HepG2 (cell line): ENCODE data around the gene HIBADH. TPM values are rescaled to one million over a fixed set of nuclear protein-coding genes. Genes with fewer than 3 reads are reported as not detected.

ENCODE experiments used
- ATAC-seq: fragments of 200-7000 bp; cut with Tn5 transposase; 3 replicates; pipeline ENCODE4 v1.9.1; 2020; ENCODE audit warnings: mild to moderate bottlenecking, moderate library complexity
- BruUV-seq: library from RNA; stranded (reverse); fragments of 400-500 nt; replicated peaks from 2 replicates; lab custom pipeline; 2021; lab: Mats Ljungman, UMichigan
- CTCF ChIA-PET: fragments of 300-600 bp; formaldehyde crosslinking; extraction: SDS; loops from one replicate; lab custom pipeline; 2021; ENCODE audit warnings: low total read pairs, inconsistent platforms, low intra/inter-chr PET ratio; lab: Yijun Ruan, JAX
- POLR2A ChIA-PET: fragments of 350-600 bp; sonication (Branson Sonifier 250); formaldehyde crosslinking; loops from one replicate; lab custom pipeline; 2020; ENCODE audit warnings: antibody characterized with exemption, inconsistent platforms; lab: Yijun Ruan, JAX
- DNase-seq: peaks from one replicate; pipeline ENCODE4 v3.0.0-alpha.2; 2015; ENCODE audit warnings: low spot score
- FAIRE-seq: peaks from 3 replicates; lab custom pipeline; 2011; peaks lifted over from hg19 to GRCh38; lab: Jason Lieb, UNC
- H2AFZ ChIP-seq: one replicate; pipeline ENCODE4 v1.6.1; 2011; ENCODE audit warnings: low read length, inconsistent platforms
- H3K27ac ChIP-seq: fragments of 300-600 bp; 3 replicates; pipeline ENCODE4 v1.8.0; 2011; ENCODE audit warnings: mixed run types, mild to moderate bottlenecking, mixed read lengths, low read length, inconsistent platforms; ENCODE audit not compliant: insufficient read depth; ENCODE audit errors: extremely low read length
- H3K27me3 ChIP-seq, 2 experiments: fragments of 200-600 bp in 1 of 2; 2 replicates in 1 of 2; 3 replicates in 1 of 2; pipeline versions ENCODE4 v1.6.0 to v1.8.0; 2011; ENCODE audit warnings: low read length in 2 of 2, mild to moderate bottlenecking in 2 of 2, moderate library complexity in 2 of 2, inconsistent platforms in 1 of 2; ENCODE audit not compliant: insufficient read depth in 2 of 2, control insufficient read depth in 1 of 2
- H3K36me3 ChIP-seq, 2 experiments: fragments of 200-600 bp in 1 of 2; replicated peaks in 1 of 2; 2 replicates in 1 of 2; 3 replicates in 1 of 2; pipeline versions ENCODE4 v1.5.1 to v1.8.0; 2011; ENCODE audit warnings: low read length in 2 of 2, inconsistent platforms in 1 of 2; ENCODE audit not compliant: insufficient read depth in 2 of 2, control insufficient read depth in 1 of 2
- H3K4me1 ChIP-seq: 2 replicates; pipeline ENCODE4 v1.5.1; 2012; ENCODE audit warnings: low read length, inconsistent platforms; ENCODE audit not compliant: insufficient read depth
- H3K4me2 ChIP-seq: 2 replicates; pipeline ENCODE4 v1.6.0; 2011; ENCODE audit warnings: low read depth, low read length, inconsistent platforms
- H3K4me3 ChIP-seq, 3 experiments: fragments of 200-600 bp in 1 of 3; sonication (generic), shearing (Covaris generic) in 1 of 3; replicated peaks in 1 of 3; 2 replicates each; pipeline ENCODE4 v1.5.1; 2011 to 2016; ENCODE audit warnings: low read length in 3 of 3, inconsistent platforms in 2 of 3, low read depth in 2 of 3, mild to moderate bottlenecking in 2 of 3, control low read depth in 1 of 3, mixed read lengths in 1 of 3; ENCODE audit not compliant: insufficient read depth in 1 of 3
- H3K79me2 ChIP-seq: one replicate; pipeline ENCODE4 v1.6.1; 2011; ENCODE audit warnings: low read length, inconsistent platforms; ENCODE audit not compliant: insufficient read depth
- H3K9ac ChIP-seq: 2 replicates; pipeline ENCODE4 v1.6.0; 2011; ENCODE audit warnings: mild to moderate bottlenecking, low read depth, low read length, inconsistent platforms; ENCODE audit not compliant: insufficient read depth
- H3K9me3 ChIP-seq: 2 replicates; pipeline ENCODE4 v1.5.1; 2012; ENCODE audit warnings: mild to moderate bottlenecking, low read length
- H4K20me1 ChIP-seq: 2 replicates; pipeline ENCODE4 v1.6.0; 2011; ENCODE audit warnings: inconsistent platforms, mild to moderate bottlenecking, low read length, moderate library complexity; ENCODE audit not compliant: insufficient read depth
- ATF5 ChIP-seq: sonication (generic); formaldehyde crosslinking; IDR thresholded peaks from 2 replicates; pipeline ENCODE4 v1.4.0; 2020; ENCODE audit warnings: mild to moderate bottlenecking, low read depth, missing genetic modification reagents
- CEBPB ChIP-seq: IDR thresholded peaks from 2 replicates; pipeline ENCODE4 v1.6.1; 2011; ENCODE audit warnings: low read depth, low read length, improper control_type of control experiment, borderline replicate concordance
- ETS1 ChIP-seq: sonication (generic); formaldehyde crosslinking; IDR thresholded peaks from 2 replicates; pipeline ENCODE4 v1.4.0; 2020; ENCODE audit warnings: missing genetic modification reagents
- HDAC6 ChIP-seq: fragments of 200-600 bp; sonication (generic); IDR thresholded peaks from 2 replicates; pipeline ENCODE4 v1.7.0; 2017; ENCODE audit warnings: mild to moderate bottlenecking, antibody characterized with exemption, low read length, low read depth
- HMG20B ChIP-seq: conservative IDR thresholded peaks from 2 replicates; pipeline ENCODE4 v1.6.1; 2016; ENCODE audit warnings: missing genetic modification reagents, missing compliant biosample characterization
- KDM4B ChIP-seq: sonication (generic); formaldehyde crosslinking; IDR thresholded peaks from 2 replicates; pipeline ENCODE4 v1.4.0; 2020; ENCODE audit warnings: missing genetic modification reagents
- KLF11 ChIP-seq: IDR thresholded peaks from 2 replicates; pipeline ENCODE4 v1.6.1; 2016; ENCODE audit warnings: missing compliant biosample characterization
- MZF1 ChIP-seq: sonication (generic); formaldehyde crosslinking; IDR thresholded peaks from 2 replicates; pipeline ENCODE4 v1.8.1; 2023; ENCODE audit warnings: mild to moderate bottlenecking, missing genetic modification reagents, borderline replicate concordance
- PRMT3 ChIP-seq: sonication (generic); formaldehyde crosslinking; IDR thresholded peaks from 2 replicates; pipeline ENCODE4 v1.8.1; 2022; ENCODE audit warnings: low read depth, mild to moderate bottlenecking, moderate library complexity, missing genetic modification reagents, borderline replicate concordance
- SMARCE1 ChIP-seq: fragments of 450-650 bp; IDR thresholded peaks from 2 replicates; pipeline ENCODE4 v1.6.1; 2017; ENCODE audit warnings: borderline replicate concordance
- SP1 ChIP-seq, 2 experiments: fragments of 450-650 bp in 1 of 2; sonication (generic) in 1 of 2; formaldehyde crosslinking in 1 of 2; IDR thresholded peaks; 2 replicates each; pipeline versions ENCODE4 v1.4.0 to v1.6.1; 2016 to 2020; ENCODE audit warnings: missing genetic modification reagents in 1 of 2
- SUZ12 ChIP-seq: fragments of 150-350 bp; IDR thresholded peaks from 2 replicates; pipeline ENCODE4 v1.6.1; 2014; ENCODE audit warnings: low read depth, low read length
- ZNF205 ChIP-seq: IDR thresholded peaks from 2 replicates; pipeline ENCODE4 v1.6.1; 2018; ENCODE audit warnings: missing biosample characterization, missing genetic modification reagents
- ZNF280D ChIP-seq: sonication (generic); formaldehyde crosslinking; IDR thresholded peaks from 2 replicates; pipeline ENCODE4 v1.5.1; 2020; ENCODE audit warnings: mild to moderate bottlenecking, missing genetic modification reagents
- ZNF326 ChIP-seq: sonication (generic); formaldehyde crosslinking; IDR thresholded peaks from 2 replicates; pipeline ENCODE4 v1.4.0; 2020; ENCODE audit warnings: missing genetic modification reagents, borderline replicate concordance
- ZNF33B ChIP-seq: sonication (generic); formaldehyde crosslinking; IDR thresholded peaks from 2 replicates; pipeline ENCODE4 v1.5.1; 2020; ENCODE audit warnings: mild to moderate bottlenecking, missing genetic modification reagents
- WGBS: methylation state at CpG from one replicate; pipeline ENCODE4 v1.1.6; 2017; ENCODE audit warnings: low lambda C conversion rate; 5-methylcytosine and 5-hydroxymethylcytosine counted together
- in situ Hi-C: cut with HindIII; loops from 2 replicates; pipeline ENCODE4 v1.10.0; 2017; ENCODE audit warnings: low pct_unique_long_range_greater_than_20kb; ENCODE audit not compliant: extremely low pct_ligation_motif_present
- intact Hi-C: fragments of 100-400 bp; cut with micrococcal nuclease; formaldehyde crosslinking; loops from one replicate; pipeline ENCODE4 v1.10.0; 2022; ENCODE audit not compliant: unreplicated experiment
- polyA plus RNA-seq, 8 experiments: library from polyadenylated mRNA; depleted of rRNA in 3 of 8; stranded (reverse) in 7 of 8; unstranded in 1 of 8; fragments of >200 nt; fragmentation: Illumina TruSeq in 4 of 8; extraction: Trizol in 4 of 8; gene quantifications; 2 replicates each; pipeline versions ENCODE4 v1.2.1 to v1.2.3, GENCODE V29; 2011 to 2016; ENCODE audit warnings: low read depth in 4 of 8, missing spikeins in 1 of 8, mixed read lengths in 1 of 8; ENCODE audit not compliant: insufficient read depth in 1 of 8
- total RNA-seq, 5 experiments: library from RNA; depleted of rRNA; stranded (reverse); fragments of >200 nt; fragmentation: Illumina TruSeq; extraction: Trizol; gene quantifications; 2 replicates each; pipeline ENCODE4 v1.2.3, GENCODE V29; 2016; ENCODE audit warnings: low read depth in 1 of 5

Gene HIBADH
- total and polyA plus RNA-seq, 2 of the 13 experiments (the other 11 are each of a cell fraction or from before 2014, with no cell fraction given) = 49.9 to 59.5 TPM

GRCh38 chr7:27482219-27482618 lies 180.5 kb downstream of the HIBADH start:
- in situ Hi-C loops = no loop called here
- CTCF ChIA-PET = no interaction called here
- intact Hi-C loops = no loop called here
- no peak overlapping the region for H3K9ac ChIP-seq
- FAIRE-seq (no peak), ATAC-seq (no peak), DNase-seq (no peak)
- H3K79me2 ChIP-seq = no peaks in the 10 kb centered on the region
- 7% methylated on average over 1 of the region's 1 CpG for WGBS
- no peak for TF ChIP-seq KDM4B (CRISPR knock-in tag)
- TF ChIP-seq ZNF205 (CRISPR knock-in tag) = no peak
- TF ChIP-seq ZNF326 (CRISPR knock-in tag) = no peak
- no peak for TF ChIP-seq KLF11
- no peak for TF ChIP-seq SMARCE1
- TF ChIP-seq HMG20B (CRISPR knock-in tag) = no peak
- TF ChIP-seq SP1 (IDR thresholded peaks at IDR 0.05) = no peak
- TF ChIP-seq SP1 (CRISPR knock-in tag; IDR thresholded peaks at IDR 0.05) = no peak
- no peak for TF ChIP-seq MZF1 (CRISPR knock-in tag)
- TF ChIP-seq ETS1 (CRISPR knock-in tag) = no peak
- no peak for TF ChIP-seq CEBPB
- TF ChIP-seq ZNF280D (CRISPR knock-in tag) = no peak
- no peak for TF ChIP-seq PRMT3
- TF ChIP-seq HDAC6 = no peak
- no peak for TF ChIP-seq ZNF33B (CRISPR knock-in tag)
- no peak for TF ChIP-seq ATF5
- no peak for TF ChIP-seq SUZ12
- H3K27me3 ChIP-seq = no peaks in the 10 kb centered on the region
- H3K27ac ChIP-seq = no peak overlapping the region
- no peaks in the 10 kb centered on the region for H4K20me1 ChIP-seq
- POLR2A ChIA-PET = no interaction called here
- no TSS peak for BruUV-seq
- H3K4me2 ChIP-seq = no peak overlapping the region
- H3K9me3 ChIP-seq = no peaks in the 10 kb centered on the region
- H2AFZ ChIP-seq = no peak overlapping the region
- H3K4me3 ChIP-seq = no peak overlapping the region
- no peaks in the 10 kb centered on the region for H3K4me1 ChIP-seq
- no peaks in the 10 kb centered on the region for H3K36me3 ChIP-seq
